KMS-11 (cell line): ENCODE measurements around the gene KIF16B.

Source experiments
- H2AFZ ChIP-seq: fragments of 200-600 bp; sonication (generic); 2 replicates; pipeline ENCODE4 v1.6.1; 2016; ENCODE audit warnings: antibody characterized with exemption, mixed run types, low read depth
- H3K27ac ChIP-seq: fragments of 200-600 bp; sonication (generic); 2 replicates; pipeline ENCODE4 v1.6.1; 2016; ENCODE audit warnings: mild to moderate bottlenecking, mixed run types
- H3K27me3 ChIP-seq: fragments of 200-600 bp; sonication (generic); 2 replicates; pipeline ENCODE4 v1.6.1; 2017; ENCODE audit warnings: mild to moderate bottlenecking, low read depth, mixed run types, moderate library complexity; ENCODE audit not compliant: insufficient read depth
- H3K36me3 ChIP-seq: fragments of 200-600 bp; sonication (generic); 2 replicates; pipeline ENCODE4 v1.6.1; 2017; ENCODE audit warnings: mild to moderate bottlenecking, mixed run types; ENCODE audit not compliant: insufficient read depth
- H3K4me1 ChIP-seq: fragments of 200-600 bp; sonication (generic); 2 replicates; pipeline ENCODE4 v1.6.1; 2016; ENCODE audit warnings: mild to moderate bottlenecking, low read depth, mixed run types; ENCODE audit not compliant: poor library complexity, severe bottlenecking
- H3K4me2 ChIP-seq: fragments of 200-600 bp; sonication (generic); 2 replicates; pipeline ENCODE4 v1.7.0; 2016; ENCODE audit warnings: mild to moderate bottlenecking, mixed run types
- H3K4me3 ChIP-seq: fragments of 200-600 bp; sonication (generic); IDR thresholded peaks from 2 replicates; pipeline ENCODE4 v1.6.1; 2017; ENCODE audit warnings: low read depth, low read length, mixed read lengths; ENCODE audit not compliant: insufficient read depth
- H3K79me2 ChIP-seq: fragments of 200-600 bp; sonication (generic); 2 replicates; pipeline ENCODE4 v1.6.1; 2016; ENCODE audit warnings: low read depth, mixed run types; ENCODE audit not compliant: insufficient read depth
- H3K9ac ChIP-seq: fragments of 200-600 bp; sonication (generic); 2 replicates; pipeline ENCODE4 v1.6.1; 2016; ENCODE audit warnings: mild to moderate bottlenecking, mixed run types
- H4K20me1 ChIP-seq: fragments of 200-600 bp; sonication (generic); 2 replicates; pipeline ENCODE4 v1.6.1; 2016; ENCODE audit warnings: mild to moderate bottlenecking, mixed run types; ENCODE audit not compliant: insufficient read depth
- TF ChIP-seq, protein P1 (sequence below): fragments of 200-600 bp; sonication (generic); conservative IDR thresholded peaks from 2 replicates; pipeline ENCODE4 v1.6.1; 2017; ENCODE audit warnings: low read depth, mild to moderate bottlenecking, antibody characterized with exemption, low read length, moderate library complexity, mixed read lengths

KIF16B gene

DNA sequence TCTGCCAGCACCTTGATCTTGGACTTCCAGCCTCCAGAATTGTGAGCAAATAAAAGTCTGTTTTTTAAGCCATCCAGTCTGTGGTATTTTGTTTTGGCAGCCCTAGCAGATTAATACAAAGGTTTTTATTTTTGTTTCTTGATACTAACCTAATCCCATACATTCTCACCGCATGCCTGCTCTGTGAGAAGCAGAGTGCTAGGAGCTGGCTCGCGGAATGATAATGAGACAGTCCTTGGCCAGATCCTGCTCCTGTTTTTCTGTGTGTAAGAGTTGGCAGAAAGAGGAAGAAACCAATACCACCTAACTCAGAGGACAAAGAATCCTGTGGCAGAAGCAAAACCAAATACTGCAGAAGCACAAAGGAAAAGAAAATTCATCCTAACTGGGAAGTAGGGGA, 82.6 kb downstream of the KIF16B start:
- H3K4me1 ChIP-seq: no peaks in the 10 kb centered on the region
- no peak overlapping the region for H3K27ac ChIP-seq
- no peak overlapping the region for H3K4me3 ChIP-seq
- no peak overlapping the region for H3K9ac ChIP-seq
- H3K36me3 ChIP-seq: no peaks in the 10 kb centered on the region
- H3K79me2 ChIP-seq: no peaks in the 10 kb centered on the region
- H3K27me3 ChIP-seq: no peaks in the 10 kb centered on the region
- H2AFZ ChIP-seq: no peak overlapping the region
- no peaks in the 10 kb centered on the region for H4K20me1 ChIP-seq
- H3K4me2 ChIP-seq: no peak overlapping the region
- TF ChIP-seq, protein P1, sequence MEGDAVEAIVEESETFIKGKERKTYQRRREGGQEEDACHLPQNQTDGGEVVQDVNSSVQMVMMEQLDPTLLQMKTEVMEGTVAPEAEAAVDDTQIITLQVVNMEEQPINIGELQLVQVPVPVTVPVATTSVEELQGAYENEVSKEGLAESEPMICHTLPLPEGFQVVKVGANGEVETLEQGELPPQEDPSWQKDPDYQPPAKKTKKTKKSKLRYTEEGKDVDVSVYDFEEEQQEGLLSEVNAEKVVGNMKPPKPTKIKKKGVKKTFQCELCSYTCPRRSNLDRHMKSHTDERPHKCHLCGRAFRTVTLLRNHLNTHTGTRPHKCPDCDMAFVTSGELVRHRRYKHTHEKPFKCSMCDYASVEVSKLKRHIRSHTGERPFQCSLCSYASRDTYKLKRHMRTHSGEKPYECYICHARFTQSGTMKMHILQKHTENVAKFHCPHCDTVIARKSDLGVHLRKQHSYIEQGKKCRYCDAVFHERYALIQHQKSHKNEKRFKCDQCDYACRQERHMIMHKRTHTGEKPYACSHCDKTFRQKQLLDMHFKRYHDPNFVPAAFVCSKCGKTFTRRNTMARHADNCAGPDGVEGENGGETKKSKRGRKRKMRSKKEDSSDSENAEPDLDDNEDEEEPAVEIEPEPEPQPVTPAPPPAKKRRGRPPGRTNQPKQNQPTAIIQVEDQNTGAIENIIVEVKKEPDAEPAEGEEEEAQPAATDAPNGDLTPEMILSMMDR: no peak

DNA sequence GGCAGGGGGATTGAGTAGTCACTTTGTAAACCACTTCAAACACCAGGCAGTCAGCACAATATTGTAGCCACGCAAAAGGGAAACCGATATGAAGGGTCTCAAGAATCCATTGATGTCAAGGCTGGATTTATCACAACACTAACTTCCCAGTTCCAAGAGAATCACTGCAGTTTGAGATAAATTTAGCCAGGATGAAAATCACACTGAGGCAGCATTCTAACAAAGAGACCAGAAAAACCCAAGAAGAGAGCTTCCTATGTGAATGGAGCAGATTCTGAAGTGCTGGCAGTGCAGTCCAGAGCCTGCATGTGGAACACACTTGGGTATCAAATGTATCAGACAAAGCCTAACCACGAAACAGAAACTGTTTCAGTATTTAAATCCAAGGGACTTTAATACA, 84.6 kb downstream of the KIF16B start:
- no peaks in the 10 kb centered on the region for H3K79me2 ChIP-seq
- no peaks in the 10 kb centered on the region for H3K36me3 ChIP-seq
- H3K4me2 ChIP-seq: no peak overlapping the region

DNA sequence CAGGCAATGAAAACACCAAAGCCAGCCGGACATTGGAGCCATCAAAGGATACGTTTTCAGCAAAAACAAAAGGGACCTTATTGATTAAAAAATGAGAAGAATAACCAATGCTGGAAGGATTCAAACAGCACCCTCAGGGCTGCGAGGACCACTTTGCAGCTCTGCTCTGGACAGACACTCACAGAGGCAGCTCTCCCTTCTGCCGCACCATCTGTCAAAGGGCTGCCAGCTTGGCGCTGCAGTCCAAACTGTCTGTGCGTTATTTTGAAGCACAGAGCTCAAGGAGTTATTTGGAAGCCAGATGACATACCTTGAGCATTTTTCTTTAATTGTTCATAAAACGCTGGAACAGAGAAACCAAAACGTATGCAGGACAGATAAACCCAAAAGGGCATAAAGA, 85.2 kb downstream of the KIF16B start:
- no peak overlapping the region for H2AFZ ChIP-seq
- no peak overlapping the region for H3K4me3 ChIP-seq
- TF ChIP-seq, protein P1: no peak
- H3K27me3 ChIP-seq: no peaks in the 10 kb centered on the region
- H3K4me1 ChIP-seq: no peaks in the 10 kb centered on the region
- no peak overlapping the region for H3K27ac ChIP-seq
- no peaks in the 10 kb centered on the region for H3K79me2 ChIP-seq
- no peaks in the 10 kb centered on the region for H3K36me3 ChIP-seq
- no peak overlapping the region for H3K4me2 ChIP-seq
- H3K9ac ChIP-seq: no peak overlapping the region
- no peaks in the 10 kb centered on the region for H4K20me1 ChIP-seq

More for the DNA sequence above, 84.6 kb downstream of the KIF16B start:
- H3K27me3 ChIP-seq: no peaks in the 10 kb centered on the region
- no peak overlapping the region for H3K27ac ChIP-seq
- H2AFZ ChIP-seq: no peak overlapping the region
- H3K9ac ChIP-seq: no peak overlapping the region
- H3K4me1 ChIP-seq: no peaks in the 10 kb centered on the region
- TF ChIP-seq, protein P1: no peak
- H4K20me1 ChIP-seq: no peaks in the 10 kb centered on the region
- H3K4me3 ChIP-seq: no peak overlapping the region

DNA sequence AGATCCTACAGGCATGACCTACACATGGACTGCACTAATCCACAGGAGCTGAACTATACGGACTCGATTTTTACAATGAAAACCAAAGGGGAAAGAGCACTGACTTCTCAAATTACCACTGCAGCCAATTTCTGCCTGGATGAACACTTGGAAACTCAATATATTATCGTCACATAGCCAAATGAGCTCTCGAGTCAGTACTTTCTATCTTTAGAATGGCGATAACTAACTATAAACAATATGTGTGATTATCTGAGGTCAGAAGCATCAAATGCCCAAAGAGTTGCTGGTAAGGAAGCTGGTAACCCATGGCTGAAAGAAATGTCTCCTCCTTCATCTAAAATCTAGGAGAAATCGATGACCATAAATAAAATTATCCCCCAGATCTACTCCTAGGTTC, 86.7 kb downstream of the KIF16B start:
- no peak overlapping the region for H3K4me2 ChIP-seq
- no peaks in the 10 kb centered on the region for H3K79me2 ChIP-seq
- H3K9ac ChIP-seq: no peak overlapping the region
- no peaks in the 10 kb centered on the region for H4K20me1 ChIP-seq
- no peak overlapping the region for H3K27ac ChIP-seq
- H3K4me1 ChIP-seq: no peaks in the 10 kb centered on the region
- H2AFZ ChIP-seq: no peak overlapping the region
- H3K27me3 ChIP-seq: no peaks in the 10 kb centered on the region
- H3K4me3 ChIP-seq: no peak overlapping the region
- TF ChIP-seq, protein P1: no peak
- no peaks in the 10 kb centered on the region for H3K36me3 ChIP-seq

DNA sequence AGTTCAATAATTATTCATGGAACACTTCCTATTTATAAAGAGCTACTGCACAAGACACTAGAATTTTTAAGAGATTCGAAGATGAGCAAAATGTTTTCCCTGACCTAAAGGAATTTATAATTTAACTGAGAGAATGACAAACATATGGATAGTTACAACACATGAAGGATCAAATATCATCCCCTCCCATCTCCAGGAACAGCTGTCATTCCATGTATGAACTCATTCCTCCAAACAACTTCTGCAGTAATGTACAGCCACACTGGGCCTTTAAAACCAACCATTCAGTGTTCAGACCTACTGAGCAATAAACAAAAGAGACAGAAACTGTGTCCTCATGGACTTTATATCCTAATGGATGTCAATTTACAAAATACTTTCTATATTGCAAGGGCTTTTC, 87.8 kb downstream of the KIF16B start:
- Histone ChIP-seq H3K79me2 (no peaks in the 10 kb centered on the region), H4K20me1 (no peaks in the 10 kb centered on the region), H3K27ac (no peak overlapping the region), H3K36me3 (no peaks in the 10 kb centered on the region), H3K4me1 (no peaks in the 10 kb centered on the region), H3K4me3 (no peak overlapping the region), H3K9ac (no peak overlapping the region), H2AFZ (no peak overlapping the region), H3K4me2 (no peak overlapping the region), H3K27me3 (no peaks in the 10 kb centered on the region)
- TF ChIP-seq, protein P1: no peak
